RPMI8226 (cell line): Measurements from ENCODE around the gene HNRNPK.

Experiments
- DNase-seq: peaks from one replicate; pipeline ENCODE4 v3.0.0-alpha.2; 2015

HNRNPK gene

DNA sequence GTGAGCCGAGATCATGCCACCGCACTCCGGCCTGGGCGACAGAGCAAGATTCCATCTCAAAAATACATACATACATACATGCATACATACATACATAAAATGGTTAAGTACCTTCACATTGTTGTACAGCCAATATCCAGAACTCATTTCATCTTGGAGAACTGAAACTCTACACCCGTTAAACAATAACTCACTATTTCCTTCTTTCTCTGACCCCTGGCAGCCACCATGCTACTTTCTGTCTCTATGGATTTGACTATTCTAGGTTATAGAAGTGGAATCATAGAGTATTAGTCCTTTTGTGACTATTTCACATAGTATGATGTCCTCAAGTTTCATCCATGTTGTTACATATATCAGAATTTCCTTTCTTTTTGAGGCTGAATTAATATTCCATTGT, 49.1 kb downstream of the HNRNPK start:
- no peak for DNase-seq

- DNase-seq, result no peak
These were observed 52.4 kb downstream of the HNRNPK start for GRCh38 chr9:83927591-83927990.

DNA sequence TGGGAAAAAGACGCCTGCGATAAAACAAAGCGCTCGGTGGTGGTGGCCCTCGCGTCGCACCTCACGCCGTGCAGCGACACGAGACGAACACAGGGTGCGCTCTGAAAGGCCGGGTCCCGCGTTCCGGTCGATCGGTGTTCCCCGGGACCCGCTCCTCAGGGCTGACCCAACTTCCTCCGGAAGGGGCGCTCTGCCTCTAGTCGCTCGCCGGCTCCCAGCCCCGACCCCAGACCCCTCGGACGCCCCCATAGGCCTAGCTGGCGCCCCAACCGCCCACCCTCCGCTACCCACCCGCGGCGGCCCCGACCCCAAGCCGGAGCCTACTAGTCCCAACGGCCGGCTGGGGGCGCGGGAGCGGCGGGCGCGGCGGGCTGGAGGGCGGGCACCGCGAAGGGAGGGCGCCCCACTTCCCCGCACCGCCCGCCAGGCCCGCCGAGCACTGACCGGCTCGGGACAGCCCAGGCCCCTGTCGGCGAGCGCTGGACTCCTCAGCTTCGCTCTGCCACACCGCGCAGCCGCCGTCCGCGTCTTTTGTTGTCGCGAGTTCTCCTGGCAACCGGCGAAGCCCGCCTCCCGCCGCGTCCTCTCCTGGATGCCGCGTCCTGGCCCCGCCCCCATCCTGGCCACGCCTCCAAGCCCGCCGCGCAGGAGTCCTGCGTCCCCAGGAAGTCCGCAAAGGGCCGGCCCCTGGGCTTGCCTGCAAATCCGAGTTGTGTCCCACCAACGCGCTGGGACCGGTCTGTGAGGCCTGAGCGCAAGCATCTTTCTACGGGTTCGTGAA, 58.9 kb downstream of the HNRNPK start, which contains the start of gene KIF27:
Gene KIF27, minus strand, starts transcription at position 506 of the 781 bp plus-strand sequence. CDS start 5,841 bp downstream, outside the sequence.
- peak; percentile 95 for DNase-seq

DNA sequence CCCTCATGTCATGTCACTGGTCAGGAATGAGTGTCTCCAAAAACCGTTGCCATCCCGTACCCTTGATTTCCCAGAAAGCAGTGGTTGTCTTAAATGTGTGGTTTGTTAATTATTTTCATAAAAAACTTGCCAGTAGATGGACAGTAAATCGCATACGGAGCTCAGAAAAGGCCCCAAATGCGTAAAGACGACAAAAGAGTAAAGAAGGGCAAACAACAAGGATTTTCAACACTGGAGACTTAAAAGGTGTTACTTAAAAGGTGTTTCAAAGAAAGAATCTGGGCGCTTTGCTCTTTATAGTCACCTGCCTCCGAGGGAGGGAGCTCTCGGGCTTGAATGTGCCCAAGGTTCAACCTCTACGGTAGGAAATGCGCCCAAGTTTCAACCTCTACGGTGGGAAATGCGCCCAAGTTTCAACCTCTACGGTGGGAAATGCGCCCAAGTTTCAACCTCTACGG, 59.5 kb downstream of the HNRNPK start:
- DNase-seq, result peak; percentile 73

DNA sequence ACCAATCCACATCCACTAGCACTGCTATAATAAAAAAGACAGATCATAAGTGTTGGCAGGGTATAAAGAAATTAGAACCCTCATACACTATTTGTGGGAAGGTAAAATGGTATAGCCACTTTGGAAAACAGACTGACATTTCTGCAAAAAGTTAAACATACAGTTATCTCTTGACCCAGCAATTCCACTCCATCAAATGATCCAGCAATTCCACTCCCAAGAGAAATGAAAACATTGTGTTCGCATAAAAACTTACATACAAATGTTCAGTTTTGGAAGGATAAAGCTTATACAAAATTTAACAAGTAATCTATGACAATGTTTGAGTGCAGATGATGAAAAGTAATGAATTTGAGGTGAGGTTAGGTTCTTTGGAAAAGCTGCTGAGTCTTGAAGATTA, 60.9 kb downstream of the HNRNPK start:
- DNase-seq, result no peak
